ENCODE data around the gene RIN1.
"Not testable (repeated sequence)": the region's sequence is repeated elsewhere in the genome, so short reads cannot be mapped to it uniquely, and the experiment has no call there.

The RIN1 gene

DNA sequence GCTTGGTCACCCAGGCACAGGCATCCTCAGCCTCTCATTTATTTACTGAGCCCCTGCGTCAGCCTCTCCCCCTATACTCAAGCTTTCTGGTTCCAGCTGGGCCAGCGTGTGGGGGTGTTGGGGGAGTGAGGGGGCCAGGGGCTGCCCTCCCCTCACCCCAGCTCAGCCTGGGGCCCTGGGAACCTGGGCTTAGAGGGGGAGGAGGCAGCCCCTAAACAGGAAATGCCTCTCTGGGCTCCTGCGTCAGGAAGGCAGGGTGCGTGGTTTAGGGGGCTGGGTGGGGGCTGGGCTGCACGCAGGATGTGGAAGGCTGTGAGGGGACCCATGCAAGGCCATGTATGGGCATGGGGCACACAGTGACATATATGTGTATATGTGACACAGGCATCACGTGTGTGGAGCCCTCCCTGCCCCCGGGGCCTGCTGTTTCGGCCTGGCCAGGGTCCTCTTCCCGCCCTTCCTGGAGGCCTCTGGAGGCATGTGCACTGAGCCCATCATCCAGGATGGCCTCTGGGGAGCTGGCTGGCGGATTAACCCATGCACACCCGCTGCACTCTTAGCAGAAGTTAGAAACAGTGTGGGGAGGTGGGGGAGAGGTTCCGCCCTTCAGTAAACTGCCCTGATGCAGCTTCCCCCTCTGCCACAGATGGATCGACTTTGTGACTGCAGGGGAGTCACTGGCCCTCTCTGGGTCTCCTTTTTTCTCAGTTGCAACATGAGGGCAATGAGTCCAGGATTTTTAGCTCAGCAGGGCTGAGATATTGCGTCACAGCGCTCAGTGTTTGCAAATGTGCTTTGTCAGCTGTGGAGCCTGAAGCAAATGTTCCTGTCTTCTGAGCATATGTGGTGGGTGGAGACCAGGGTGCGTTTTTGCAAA is 18.3 kb downstream of the RIN1 start:
- no peak for DNase-seq

- DNase-seq: no peak
These were observed 18.9 kb downstream of the RIN1 start for GRCh38 chr11:66317322-66317722.

GRCh38 chr11:66316849-66317251 is 19.4 kb downstream of the RIN1 start, which contains the start of gene CD248:
CD248 (minus strand) TSS chr11:66317044; CDS start chr11:66317027, 17 bp downstream.
- DNase-seq: no peak

DNA sequence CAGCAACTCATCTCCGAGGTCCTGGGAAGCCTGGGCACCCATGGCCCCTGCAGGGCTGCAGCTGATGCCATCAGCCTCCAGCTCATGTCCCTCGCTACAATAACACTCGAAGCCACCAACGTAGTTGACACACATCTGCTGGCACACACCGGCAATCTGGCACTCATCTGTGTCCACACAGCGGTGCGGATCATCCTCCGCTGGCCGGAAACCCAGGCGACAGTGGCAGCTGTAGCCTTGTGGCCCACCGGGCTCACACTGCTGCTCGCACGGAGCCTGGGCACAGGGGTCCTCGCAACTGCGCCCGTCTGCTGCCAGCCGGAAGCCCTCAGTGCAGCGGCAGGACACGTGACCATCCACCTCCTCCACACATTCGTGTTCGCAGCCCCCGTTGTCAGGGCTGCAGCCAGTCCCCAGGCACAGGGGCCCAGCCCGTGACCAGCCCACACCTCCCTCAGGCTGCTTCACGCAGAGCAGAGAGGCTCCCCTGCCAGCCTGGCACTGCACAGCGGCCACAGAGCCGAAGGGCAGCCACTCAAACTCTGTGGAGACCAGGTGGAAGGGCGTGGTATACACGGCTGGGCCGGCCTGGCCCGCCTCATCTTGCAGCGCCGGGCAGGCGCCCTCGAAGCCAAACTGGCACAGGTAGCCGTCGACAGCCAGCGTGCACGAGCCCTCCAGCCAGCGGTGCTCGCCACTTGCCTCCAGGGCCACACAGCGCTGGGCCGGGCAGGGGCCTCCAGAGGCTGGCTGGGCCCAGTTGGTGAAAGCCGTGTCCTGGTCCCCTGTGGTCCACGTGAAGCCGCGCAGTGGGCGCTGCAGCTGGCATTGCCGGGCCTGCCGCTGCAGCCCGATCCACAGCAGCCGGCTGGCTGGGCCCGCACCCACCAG is 20.1 kb downstream of the RIN1 start:
- DNase-seq: no peak

DNA sequence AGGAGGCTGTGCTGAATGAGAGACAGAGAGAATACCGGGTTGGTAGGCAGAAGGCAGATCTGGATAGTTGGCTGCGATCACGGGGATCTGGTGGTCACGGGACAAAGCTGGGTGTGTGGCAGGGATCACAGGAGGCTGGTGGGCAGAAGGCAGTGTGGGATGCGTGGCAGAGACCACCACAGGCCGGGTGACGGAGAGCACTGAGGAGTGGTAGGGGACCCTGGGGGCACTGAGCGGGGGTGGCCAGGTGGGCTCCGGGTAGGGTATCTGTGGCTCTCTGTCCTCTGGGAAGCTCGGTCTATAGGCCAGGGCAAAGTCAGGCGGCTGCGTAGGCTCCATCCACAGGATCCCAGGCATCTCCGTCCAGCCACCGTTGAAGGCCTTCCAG is 20.7 kb downstream of the RIN1 start:
- DNase-seq: no peak

DNA sequence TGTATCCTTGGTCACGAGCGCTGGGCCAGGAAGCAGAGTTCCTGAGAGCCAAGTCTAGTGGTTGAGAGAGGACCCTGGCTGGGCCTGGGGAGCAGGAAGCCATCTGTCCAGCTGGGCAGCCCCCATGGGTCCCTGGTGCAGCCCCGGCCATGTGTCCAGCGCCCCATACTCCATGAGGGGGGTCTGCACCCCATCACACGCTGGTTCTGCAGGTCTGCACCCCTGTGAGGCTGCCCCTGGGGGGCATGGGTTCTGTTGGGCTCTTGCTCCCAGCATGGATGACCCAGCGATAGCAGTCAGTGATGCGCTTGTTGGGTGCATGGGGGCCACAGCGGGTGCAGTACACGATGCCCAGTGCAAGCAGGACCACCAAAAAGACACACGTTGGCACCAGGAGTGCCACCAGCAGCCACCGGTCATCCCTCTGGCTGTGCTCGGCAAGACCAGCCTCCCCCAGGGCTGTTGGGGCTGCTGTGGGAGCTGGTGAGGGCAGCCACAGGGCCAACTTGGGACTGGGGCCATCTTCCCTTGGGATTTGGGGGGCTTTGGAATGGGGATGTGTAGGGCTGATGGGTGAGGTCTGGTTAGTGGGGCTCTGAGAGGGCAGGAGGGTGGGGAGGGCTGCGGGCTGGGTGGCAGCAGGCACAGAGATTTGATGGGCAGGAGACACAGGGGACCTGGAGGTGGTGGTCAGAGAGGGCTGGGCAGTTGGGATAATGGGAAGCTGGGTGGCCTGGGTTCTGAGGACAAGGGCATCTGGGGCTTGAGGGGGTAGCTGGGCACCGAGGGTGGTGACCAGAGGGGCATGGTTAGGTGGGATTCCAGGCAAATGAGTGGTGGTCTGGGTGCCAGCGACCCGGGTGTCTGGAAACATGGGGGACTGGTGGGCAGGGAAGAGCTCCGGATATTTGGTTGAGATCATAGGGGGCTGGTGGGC is 21.4 kb downstream of the RIN1 start:
- no peak for DNase-seq

- no peak for DNase-seq
These were observed 22.1 kb downstream of the RIN1 start for GRCh38 chr11:66314186-66314501.

- DNase-seq: no peak
These were observed 22.7 kb downstream of the RIN1 start for GRCh38 chr11:66313321-66314185.

DNA sequence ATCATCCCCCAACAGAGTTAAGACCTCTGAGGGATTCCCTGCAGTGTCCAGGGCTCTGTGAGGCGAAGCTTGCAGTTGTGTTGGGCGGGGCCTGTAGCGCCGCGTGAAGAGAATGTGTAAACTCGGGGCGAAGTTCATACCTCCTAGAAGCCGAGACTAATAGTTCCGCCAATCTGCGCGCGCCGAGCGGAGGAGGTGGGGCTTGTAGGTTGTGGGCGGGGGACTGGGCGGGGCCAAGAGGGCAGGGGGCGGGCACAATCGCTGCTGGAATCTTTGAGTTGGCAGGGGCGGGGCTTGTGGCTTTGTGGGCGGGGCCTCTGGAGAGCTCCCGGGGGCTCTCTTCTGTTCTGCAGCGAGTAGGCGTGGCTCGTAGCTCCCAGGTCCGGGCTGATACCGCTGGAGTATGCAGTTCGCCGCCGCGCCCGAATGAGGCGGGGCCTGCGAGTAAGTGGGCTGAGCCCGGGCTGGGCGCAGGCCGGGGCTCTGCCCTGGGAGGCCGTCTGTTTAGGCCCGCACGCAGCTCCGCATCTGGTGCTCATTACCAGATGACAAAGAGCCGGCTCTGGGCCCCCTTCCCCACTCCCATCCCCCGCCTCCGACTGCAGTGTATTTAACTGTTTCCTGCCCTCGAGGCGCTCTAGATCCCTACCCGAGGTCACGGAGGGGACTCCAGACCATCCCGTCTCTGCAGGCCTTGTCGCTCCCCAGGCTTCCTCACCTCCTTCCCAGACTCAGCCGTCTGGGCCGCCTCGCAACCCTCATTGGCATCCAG is 23.5 kb downstream of the RIN1 start:
- peak; percentile 96 to 97 for DNase-seq

- DNase-seq: peak; percentile 97 to 98
These were observed 24.2 kb downstream of the RIN1 start for GRCh38 chr11:66311965-66312548.

- no peak for DNase-seq
These were observed 24.7 kb downstream of the RIN1 start for GRCh38 chr11:66311470-66311964.

GRCh38 chr11:66310803-66311440 is 25.3 kb downstream of the RIN1 start:
- not testable (repeated sequence) for DNase-seq

GRCh38 chr11:66310324-66310723 is 25.9 kb downstream of the RIN1 start:
- no peak for DNase-seq

DNA sequence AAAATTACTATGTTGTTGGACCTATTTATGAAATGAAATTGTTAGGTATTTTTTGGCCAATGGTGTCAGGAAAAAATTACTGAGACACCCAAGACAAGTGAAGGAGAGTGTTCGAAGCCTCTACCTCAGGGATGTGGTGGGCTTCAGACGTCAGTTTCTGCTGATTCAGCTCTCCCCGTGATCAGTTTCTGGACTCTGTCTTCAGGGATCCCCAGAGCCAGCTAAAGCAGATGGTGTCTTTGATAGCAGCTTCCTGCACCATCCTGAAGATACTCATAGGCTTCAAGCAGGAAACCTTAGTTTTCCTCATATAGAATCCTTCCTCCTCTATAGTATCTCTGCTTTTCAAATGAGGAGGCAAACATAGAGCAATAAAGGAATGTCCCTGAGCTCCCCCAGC is 26.8 kb downstream of the RIN1 start:
- no peak for DNase-seq

DNA sequence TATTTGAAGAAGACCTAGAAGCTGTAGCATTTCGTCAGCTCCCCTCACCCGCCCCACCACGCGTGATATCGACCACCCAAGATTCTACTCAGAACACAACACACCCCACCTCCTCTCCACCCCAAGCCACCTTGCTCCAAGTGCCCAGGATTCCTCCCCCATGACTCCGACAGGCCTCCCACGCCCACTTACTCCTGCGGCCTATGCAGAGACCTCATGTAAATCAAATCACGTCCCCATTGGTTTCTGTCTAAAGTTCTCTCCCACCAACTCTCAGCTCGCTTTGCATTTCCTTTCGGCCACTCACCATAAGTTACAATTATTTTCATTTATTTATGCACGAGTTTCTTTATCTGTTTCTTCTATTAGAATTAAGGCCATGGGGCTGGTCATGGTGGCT is 33.6 kb downstream of the RIN1 start:
- DNase-seq: no peak

- no peak for DNase-seq
These were observed 37.0 kb downstream of the RIN1 start for GRCh38 chr11:66299186-66299585.

- no peak for DNase-seq
These were observed 38.6 kb downstream of the RIN1 start for GRCh38 chr11:66297610-66298009.

- DNase-seq: no peak
These were observed 41.3 kb downstream of the RIN1 start for GRCh38 chr11:66294626-66295620.
